Stomach (tissue), 9 donors: ENCODE measurements around the gene MGAT5. TPM values are rescaled to one million over a fixed set of nuclear protein-coding genes. Genes with fewer than 3 reads are reported as not detected.
A peak's percentile ranks its signal among the peaks of the same experiment; 100 is the strongest.

Experiments
- DNase-seq, 2 donors: peaks; one replicate each; pipeline versions ENCODE4 v3.0.0 to v3.0.0-alpha.2; 2013 to 2019
- H3K27ac ChIP-seq, 5 donors: fragments of 200-600 bp in 4 of 5; sonication (generic) in 4 of 5; one replicate each; pipeline ENCODE4 v1.5.1; 2013 to 2019; ENCODE audit warnings: mild to moderate bottlenecking in 1 of 5, moderate library complexity in 1 of 5
- H3K27me3 ChIP-seq, 3 donors: fragments of 200-600 bp; sonication (generic); one replicate each; pipeline ENCODE4 v1.5.1; 2017 to 2019; ENCODE audit warnings: mixed run types in 1 of 3
- H3K36me3 ChIP-seq, 4 donors: fragments of 200-600 bp; sonication (generic); 1 replicate in 3 of 4; 2 replicates in 1 of 4; pipeline ENCODE4 v1.5.1; 2016 to 2019
- H3K4me1 ChIP-seq, 4 donors: fragments of 200-600 bp; sonication (generic); one replicate each; pipeline ENCODE4 v1.5.1; 2016 to 2019
- H3K4me3 ChIP-seq, 4 donors: fragments of 200-600 bp; sonication (generic) in 3 of 4; one replicate each; pipeline ENCODE4 v1.5.1; 2016 to 2019; ENCODE audit warnings: mild to moderate bottlenecking in 1 of 4
- H3K9me3 ChIP-seq, 4 donors: fragments of 200-600 bp; sonication (generic); one replicate each; pipeline ENCODE4 v1.5.1; 2016 to 2019
- CTCF ChIP-seq, 7 experiments: fragments of 450-650 bp in 4 of 7; fragments of 200-600 bp in 3 of 7; sonication (generic) in 3 of 7; IDR thresholded peaks; one replicate each; pipeline ENCODE4 v1.5.1; 2016 to 2019; ENCODE audit warnings: antibody characterized with exemption in 7 of 7, control low read depth in 2 of 7, mild to moderate bottlenecking in 1 of 7
- EP300 ChIP-seq: sonication (generic); formaldehyde crosslinking; IDR thresholded peaks from one replicate; pipeline ENCODE4 v1.6.1; 2017; ENCODE audit warnings: antibody characterized with exemption
- POLR2A ChIP-seq, 4 donors: fragments of 450-650 bp; IDR thresholded peaks; one replicate each; pipeline ENCODE4 v1.6.1; 2016; ENCODE audit warnings: antibody characterized with exemption in 4 of 4, control low read depth in 2 of 4, mild to moderate bottlenecking in 1 of 4, moderate library complexity in 1 of 4
- POLR2AphosphoS5 ChIP-seq, 3 donors: sonication (generic); formaldehyde crosslinking; IDR thresholded peaks; one replicate each; pipeline ENCODE4 v1.6.1; 2016; ENCODE audit warnings: antibody characterized with exemption in 3 of 3
- WGBS, 5 donors: extraction: QIAGEN DNeasy Blood & Tissue Kit in 3 of 5; methylation state at CpG; one replicate each; pipeline versions ENCODE4 v1.1.5 to v1.1.7; 2013 to 2018; 5-methylcytosine and 5-hydroxymethylcytosine counted together
- intact Hi-C: fragments of 100-400 bp; cut with DNase I; formaldehyde crosslinking; loops from one replicate; pipeline ENCODE4 v1.15.1; 2023; ENCODE audit warnings: low total_unique reads
- polyA plus RNA-seq, 3 donors: library from polyadenylated mRNA; stranded (reverse); fragments of 200-250 nt; gene quantifications; one replicate each; pipeline ENCODE4 v1.2.3, GENCODE V29; 2013
- total RNA-seq, 5 donors: library from RNA; depleted of rRNA; stranded (reverse); fragments of >200 nt; gene quantifications; one replicate each; pipeline versions ENCODE4 v1.1.0 to v1.2.3, GENCODE V29; 2014 to 2016
- donor health status: healthy with polysubstance abuse.
- donor health status: Bipolar disorder and iron deficiency.
- donor health status: healthy.

Gene MGAT5
- total and polyA plus RNA-seq, 8 donors: 3.9 to 125 (median 46.0) TPM

GRCh38 chr2:134231301-134231964 lies 22.4 kb upstream of the MGAT5 start:
- Histone ChIP-seq H3K4me1 (peaks cover 32 to 57% (median 44%) of the 10 kb centered on the region in 4 donors), H3K27me3 (no peaks in the 10 kb centered on the region), H3K27ac (peak overlapping the region in 4 of 5 donors; percentile 61 to 83 (median 70)), H3K9me3 (peaks cover 0 to 9% (median 3%) of the 10 kb centered on the region in 4 donors), H3K36me3 (no peaks in the 10 kb centered on the region), H3K4me3 (no peak overlapping the region)
- intact Hi-C loops: no loop called here
- no peak for DNase-seq
- WGBS, 5 donors: 84 to 98% (median 96%) methylated on average over 3 of the region's 3 CpGs
- no peak for TF ChIP-seq CTCF (IDR thresholded peaks at IDR 0.05)
- no peak for TF ChIP-seq EP300
- TF ChIP-seq POLR2AphosphoS5 (IDR thresholded peaks at IDR 0.05): no peak

GRCh38 chr2:134231965-134232340 lies 21.9 kb upstream of the MGAT5 start:
- WGBS, 5 donors: 74 to 93% (median 87%) methylated on average over 2 of the region's 2 CpGs
- no peaks in the 10 kb centered on the region for H3K36me3 ChIP-seq
- intact Hi-C loops: no loop called here
- DNase-seq: no peak
- H3K27me3 ChIP-seq: no peaks in the 10 kb centered on the region
- peaks cover 32 to 62% (median 44%) of the 10 kb centered on the region in 4 donors for H3K4me1 ChIP-seq
- H3K4me3 ChIP-seq: no peak overlapping the region
- TF ChIP-seq EP300 (no peak), POLR2AphosphoS5 (IDR thresholded peaks at IDR 0.05) (no peak), POLR2A (IDR thresholded peaks at IDR 0.05) (no peak), CTCF (IDR thresholded peaks at IDR 0.05) (no peak)
- peak overlapping the region in 4 of 5 donors; percentile 61 to 83 (median 70) for H3K27ac ChIP-seq
- peaks cover 0 to 9% (median 3%) of the 10 kb centered on the region in 4 donors for H3K9me3 ChIP-seq

GRCh38 chr2:134232461-134232860 lies 21.4 kb upstream of the MGAT5 start:
- peak overlapping the region in 4 of 5 donors; percentile 61 to 83 (median 70) for H3K27ac ChIP-seq
- WGBS, 5 donors: 19 to 50% (median 39%) methylated on average over 1 of the region's 1 CpG

More at GRCh38 chr2:134232461-134232860, 21.4 kb upstream of the MGAT5 start:
- H3K36me3 ChIP-seq: no peaks in the 10 kb centered on the region
- TF ChIP-seq EP300 (no peak), POLR2A (IDR thresholded peaks at IDR 0.05) (no peak), POLR2AphosphoS5 (IDR thresholded peaks at IDR 0.05) (no peak), CTCF (IDR thresholded peaks at IDR 0.05) (no peak)
- no peak overlapping the region for H3K4me3 ChIP-seq
- no peaks in the 10 kb centered on the region for H3K27me3 ChIP-seq
- peak in 1 of 2 donors; percentile 36 for DNase-seq
- peaks cover 0 to 9% (median 3%) of the 10 kb centered on the region in 4 donors for H3K9me3 ChIP-seq
- intact Hi-C loops: no loop called here
- peaks cover 32 to 67% (median 44%) of the 10 kb centered on the region in 4 donors for H3K4me1 ChIP-seq
